Uterus (tissue), 2 donors: ENCODE data around the gene LAYN.

Source experiments
- POLR2A ChIP-seq, 2 donors: fragments of 450-650 bp; IDR thresholded peaks; one replicate each; pipeline ENCODE4 v1.6.1; 2016; ENCODE audit warnings: antibody characterized with exemption in 2 of 2, mild to moderate bottlenecking in 1 of 2, moderate library complexity in 1 of 2
- TF ChIP-seq, protein P1 (sequence below), 4 experiments: fragments of 200-600 bp in 2 of 4; fragments of 450-650 bp in 2 of 4; sonication (generic) in 2 of 4; IDR thresholded peaks; one replicate each; pipeline ENCODE4 v1.5.1; 2016 to 2019; ENCODE audit warnings: antibody characterized with exemption in 4 of 4, mild to moderate bottlenecking in 2 of 4, moderate library complexity in 1 of 4

DNA sequence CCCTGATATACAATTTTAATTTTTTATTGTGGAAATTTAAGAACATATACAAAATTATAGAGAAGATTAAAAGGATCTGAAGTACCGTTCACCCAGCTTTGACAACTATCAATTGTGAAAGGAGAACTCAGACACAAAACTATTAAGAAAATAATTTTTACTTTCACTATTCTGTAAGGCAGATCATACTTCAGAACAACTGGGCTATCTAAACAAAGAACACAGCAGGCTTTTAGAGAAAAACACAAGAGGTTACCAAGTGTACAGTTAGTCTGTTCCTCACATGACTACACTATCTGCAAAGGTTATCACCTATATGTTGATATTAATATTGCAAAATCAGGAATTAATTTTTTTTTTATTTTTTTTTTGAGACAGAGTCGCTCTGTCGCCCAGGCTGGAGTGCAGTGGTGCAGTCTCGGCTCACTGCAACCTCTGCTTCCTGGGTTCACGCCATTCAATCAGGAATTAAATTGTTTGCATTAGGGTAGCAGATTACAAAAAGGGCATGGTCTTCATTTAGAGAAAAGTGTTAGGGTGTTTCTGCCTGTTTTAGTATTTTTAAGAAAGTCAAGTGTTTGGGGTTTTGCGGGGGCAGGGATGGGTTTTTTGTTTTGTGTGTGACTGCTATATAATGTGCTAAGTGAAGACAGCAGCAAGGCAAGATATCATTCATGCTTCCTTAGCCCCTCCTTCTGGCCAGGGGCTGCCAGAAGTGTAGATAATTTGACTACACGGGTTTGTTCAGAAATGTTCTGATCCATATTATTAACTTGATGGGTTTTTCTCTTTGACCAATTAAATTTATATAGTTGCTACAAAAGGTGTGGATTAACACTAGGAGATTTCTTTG lies 34.1 kb downstream of the LAYN start:
- TF ChIP-seq POLR2A (IDR thresholded peaks at IDR 0.05): no peak
- TF ChIP-seq, protein P1, sequence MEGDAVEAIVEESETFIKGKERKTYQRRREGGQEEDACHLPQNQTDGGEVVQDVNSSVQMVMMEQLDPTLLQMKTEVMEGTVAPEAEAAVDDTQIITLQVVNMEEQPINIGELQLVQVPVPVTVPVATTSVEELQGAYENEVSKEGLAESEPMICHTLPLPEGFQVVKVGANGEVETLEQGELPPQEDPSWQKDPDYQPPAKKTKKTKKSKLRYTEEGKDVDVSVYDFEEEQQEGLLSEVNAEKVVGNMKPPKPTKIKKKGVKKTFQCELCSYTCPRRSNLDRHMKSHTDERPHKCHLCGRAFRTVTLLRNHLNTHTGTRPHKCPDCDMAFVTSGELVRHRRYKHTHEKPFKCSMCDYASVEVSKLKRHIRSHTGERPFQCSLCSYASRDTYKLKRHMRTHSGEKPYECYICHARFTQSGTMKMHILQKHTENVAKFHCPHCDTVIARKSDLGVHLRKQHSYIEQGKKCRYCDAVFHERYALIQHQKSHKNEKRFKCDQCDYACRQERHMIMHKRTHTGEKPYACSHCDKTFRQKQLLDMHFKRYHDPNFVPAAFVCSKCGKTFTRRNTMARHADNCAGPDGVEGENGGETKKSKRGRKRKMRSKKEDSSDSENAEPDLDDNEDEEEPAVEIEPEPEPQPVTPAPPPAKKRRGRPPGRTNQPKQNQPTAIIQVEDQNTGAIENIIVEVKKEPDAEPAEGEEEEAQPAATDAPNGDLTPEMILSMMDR (IDR thresholded peaks at IDR 0.05): no peak
